ENCODE measurements around the gene SBF1. TPM values are rescaled to one million over a fixed set of nuclear protein-coding genes. Genes with fewer than 3 reads are reported as not detected.

Gene SBF1
- total and polyA plus RNA-seq, 4 donors, result 8.3 to 37.6 (median 16.4) TPM

DNA sequence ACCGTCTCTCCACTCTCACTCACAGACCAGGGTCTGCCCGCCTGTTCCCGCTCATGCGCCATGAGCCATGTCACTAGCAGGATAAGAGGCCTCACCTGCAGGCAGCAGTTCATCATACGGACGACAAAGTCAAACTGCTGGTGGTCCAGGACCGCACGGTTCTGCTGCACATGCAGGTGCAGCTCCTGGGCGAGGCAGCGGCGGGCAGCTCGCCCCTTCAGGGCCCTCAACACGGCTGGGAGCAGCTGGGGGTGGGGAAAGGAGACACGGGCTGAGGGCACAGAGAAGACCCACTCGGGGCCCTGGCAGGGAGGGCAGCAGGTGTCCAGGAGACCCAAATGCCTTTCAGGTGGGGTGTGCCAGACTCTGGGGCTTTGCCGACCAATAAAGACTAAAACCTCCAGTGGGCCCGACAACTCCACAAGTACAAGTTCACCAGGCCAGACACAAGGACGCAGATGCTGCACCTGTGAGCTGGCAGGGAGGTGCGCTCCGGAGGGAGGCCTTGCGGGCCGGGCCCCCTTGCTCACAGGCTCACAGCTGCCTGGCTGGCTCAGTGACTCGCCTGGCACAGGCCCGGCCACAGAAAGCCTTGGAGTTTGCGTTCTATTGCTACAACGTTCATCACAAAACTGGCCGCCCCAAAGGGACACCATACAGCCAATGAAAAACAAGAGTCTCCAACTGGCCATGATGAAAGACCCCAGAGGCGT is 11.5 kb downstream of the SBF1 start (continued):
- TF ChIP-seq MAX (IDR thresholded peaks at IDR 0.05), result no peak

DNA sequence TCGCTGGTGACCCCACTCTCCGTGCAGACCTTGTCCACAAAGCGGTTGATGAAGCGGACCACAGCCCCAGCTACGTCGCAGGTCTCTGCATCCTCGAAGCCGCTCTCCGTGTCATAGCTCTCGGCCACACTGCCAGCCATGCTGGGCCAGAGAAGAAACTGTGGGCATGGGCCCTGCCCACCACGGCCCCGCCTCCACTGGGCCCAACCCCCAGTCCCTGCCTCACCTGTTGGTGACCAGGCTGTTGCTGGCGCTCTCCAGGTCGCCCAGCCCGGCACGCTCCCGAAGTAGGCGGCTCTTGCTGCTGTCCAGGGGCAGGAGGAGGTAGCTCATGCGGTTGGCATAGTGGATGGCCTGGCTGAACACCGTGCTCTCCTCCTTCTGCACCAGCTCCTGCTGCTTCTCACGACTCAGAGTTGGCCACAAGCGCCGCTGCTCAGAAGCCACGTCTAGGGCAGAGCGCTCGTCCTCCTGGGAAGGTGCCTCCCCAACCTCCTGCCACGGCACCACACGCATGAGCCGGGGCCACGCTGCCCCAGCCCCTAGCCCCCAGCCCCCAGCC is 12.8 kb downstream of the SBF1 start:
- no peak overlapping the region for H3K27ac ChIP-seq (ENCODE audit: low read depth in 1 of 2, low read length in 2 of 2)
- H3K9me3 ChIP-seq (ENCODE audit: control insufficient read depth in 4 of 4, low read length in 3 of 4), result no peaks in the 10 kb centered on the region

DNA sequence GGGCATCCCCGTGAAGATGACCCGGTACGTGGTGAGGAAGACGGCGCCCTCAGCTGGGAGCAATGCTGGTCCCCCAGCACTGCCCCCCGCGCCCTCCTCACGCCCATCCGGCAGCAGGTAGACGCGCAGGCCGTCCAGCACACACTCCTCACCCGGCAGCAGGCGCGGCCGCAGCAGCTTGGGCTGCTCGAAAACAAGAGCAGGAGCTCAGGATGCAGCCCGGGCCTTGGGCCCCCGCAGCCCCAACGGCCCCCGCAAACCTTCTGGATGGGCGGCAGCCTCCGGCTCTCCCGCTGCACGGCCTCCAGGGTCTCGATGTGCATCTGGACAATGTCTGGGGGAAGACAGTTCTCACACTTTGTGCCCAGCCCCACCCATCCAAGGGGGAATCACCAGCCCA is 13.3 kb downstream of the SBF1 start:
- Histone ChIP-seq H3K27ac (ENCODE audit: low read depth in 1 of 2, low read length in 2 of 2) (no peak overlapping the region), H3K4me3 (ENCODE audit: low read depth in 1 of 3, low read length in 3 of 3) (no peak overlapping the region), H3K9me3 (ENCODE audit: control insufficient read depth in 4 of 4, low read length in 3 of 4) (no peaks in the 10 kb centered on the region), H3K4me1 (ENCODE audit: control insufficient read depth in 4 of 4, insufficient read depth in 4 of 4, low read length in 3 of 4) (no peaks in the 10 kb centered on the region), H3K9ac (ENCODE audit: low read depth in 1 of 2, low read length in 2 of 2) (no peak overlapping the region), H3K27me3 (ENCODE audit: control insufficient read depth in 4 of 4, insufficient read depth in 4 of 4, low read length in 3 of 4) (no peaks in the 10 kb centered on the region), H3K36me3 (ENCODE audit: control insufficient read depth in 4 of 4, insufficient read depth in 3 of 4, low read depth in 1 of 4, low read length in 3 of 4) (peaks cover 20 to 91% (median 34%) of the 10 kb centered on the region in 4 donors)
- DNase-seq (ENCODE audit: low spot score), result no peak
- WGBS, result 97% methylated on average over 26 of the region's 26 CpGs
- TF ChIP-seq JUND (IDR thresholded peaks at IDR 0.05) (no peak), MAX (IDR thresholded peaks at IDR 0.05) (no peak), HNF4A (conservative IDR thresholded peaks at IDR 0.05) (no peak), EGR1 (IDR thresholded peaks at IDR 0.05; ENCODE audit: low read depth in 2 of 2) (no peak), RAD21 (IDR thresholded peaks at IDR 0.05) (no peak), HNF4G (IDR thresholded peaks at IDR 0.05) (no peak)
- TF ChIP-seq, protein P1, sequence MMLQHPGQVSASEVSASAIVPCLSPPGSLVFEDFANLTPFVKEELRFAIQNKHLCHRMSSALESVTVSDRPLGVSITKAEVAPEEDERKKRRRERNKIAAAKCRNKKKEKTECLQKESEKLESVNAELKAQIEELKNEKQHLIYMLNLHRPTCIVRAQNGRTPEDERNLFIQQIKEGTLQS (IDR thresholded peaks at IDR 0.05), result no peak
- TF ChIP-seq, protein P2, sequence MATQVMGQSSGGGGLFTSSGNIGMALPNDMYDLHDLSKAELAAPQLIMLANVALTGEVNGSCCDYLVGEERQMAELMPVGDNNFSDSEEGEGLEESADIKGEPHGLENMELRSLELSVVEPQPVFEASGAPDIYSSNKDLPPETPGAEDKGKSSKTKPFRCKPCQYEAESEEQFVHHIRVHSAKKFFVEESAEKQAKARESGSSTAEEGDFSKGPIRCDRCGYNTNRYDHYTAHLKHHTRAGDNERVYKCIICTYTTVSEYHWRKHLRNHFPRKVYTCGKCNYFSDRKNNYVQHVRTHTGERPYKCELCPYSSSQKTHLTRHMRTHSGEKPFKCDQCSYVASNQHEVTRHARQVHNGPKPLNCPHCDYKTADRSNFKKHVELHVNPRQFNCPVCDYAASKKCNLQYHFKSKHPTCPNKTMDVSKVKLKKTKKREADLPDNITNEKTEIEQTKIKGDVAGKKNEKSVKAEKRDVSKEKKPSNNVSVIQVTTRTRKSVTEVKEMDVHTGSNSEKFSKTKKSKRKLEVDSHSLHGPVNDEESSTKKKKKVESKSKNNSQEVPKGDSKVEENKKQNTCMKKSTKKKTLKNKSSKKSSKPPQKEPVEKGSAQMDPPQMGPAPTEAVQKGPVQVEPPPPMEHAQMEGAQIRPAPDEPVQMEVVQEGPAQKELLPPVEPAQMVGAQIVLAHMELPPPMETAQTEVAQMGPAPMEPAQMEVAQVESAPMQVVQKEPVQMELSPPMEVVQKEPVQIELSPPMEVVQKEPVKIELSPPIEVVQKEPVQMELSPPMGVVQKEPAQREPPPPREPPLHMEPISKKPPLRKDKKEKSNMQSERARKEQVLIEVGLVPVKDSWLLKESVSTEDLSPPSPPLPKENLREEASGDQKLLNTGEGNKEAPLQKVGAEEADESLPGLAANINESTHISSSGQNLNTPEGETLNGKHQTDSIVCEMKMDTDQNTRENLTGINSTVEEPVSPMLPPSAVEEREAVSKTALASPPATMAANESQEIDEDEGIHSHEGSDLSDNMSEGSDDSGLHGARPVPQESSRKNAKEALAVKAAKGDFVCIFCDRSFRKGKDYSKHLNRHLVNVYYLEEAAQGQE (IDR thresholded peaks at IDR 0.05), result no peak

More for the DNA sequence above, 12.8 kb downstream of the SBF1 start:
- Histone ChIP-seq H3K27me3 (ENCODE audit: control insufficient read depth in 4 of 4, insufficient read depth in 4 of 4, low read length in 3 of 4) (no peaks in the 10 kb centered on the region), H3K9ac (ENCODE audit: low read depth in 1 of 2, low read length in 2 of 2) (no peak overlapping the region), H3K36me3 (ENCODE audit: control insufficient read depth in 4 of 4, insufficient read depth in 3 of 4, low read depth in 1 of 4, low read length in 3 of 4) (peaks cover 24 to 92% (median 37%) of the 10 kb centered on the region in 4 donors), H3K4me3 (ENCODE audit: low read depth in 1 of 3, low read length in 3 of 3) (no peak overlapping the region), H3K4me1 (ENCODE audit: control insufficient read depth in 4 of 4, insufficient read depth in 4 of 4, low read length in 3 of 4) (no peaks in the 10 kb centered on the region)
- DNase-seq (ENCODE audit: low spot score), result no peak
- TF ChIP-seq, protein P2 (IDR thresholded peaks at IDR 0.05), result no peak
- WGBS, result 97% methylated on average over 30 of the region's 30 CpGs
